CD4-positive, alpha-beta T cell treated with Interferon alpha-2 for 1 hour (primary cell): ENCODE data around the gene GRK5.
A peak's percentile ranks its signal among the peaks of the same experiment; 100 is the strongest.

ENCODE experiments used
- DNase-seq, 2 donors: peaks; one replicate each; pipeline ENCODE4 v3.0.0-alpha.2; 2020 to 2022

Gene GRK5

GRCh38 chr10:119199231-119199992 lies 8.0 kb upstream of the GRK5 start:
- peak; percentile 57 to 66 for DNase-seq

- no peak for DNase-seq
Observed at GRCh38 chr10:119201233-119201632, 6.1 kb upstream of the GRK5 start.

GRCh38 chr10:119203006-119203405 lies 4.4 kb upstream of the GRK5 start:
- no peak for DNase-seq

GRCh38 chr10:119205894-119206602 lies 1.3 kb upstream of the GRK5 start:
- peak; percentile 25 to 51 for DNase-seq

- DNase-seq = peak; percentile 67 to 77
Observed at GRCh38 chr10:119206603-119207365, 587 bp upstream of the GRK5 start.

- peak in 1 of 2 donors; percentile 14 for DNase-seq
Observed at GRCh38 chr10:119207713-119208552, 562 bp downstream of the GRK5 start.

- DNase-seq = no peak
Observed at GRCh38 chr10:119208553-119208940, 1.2 kb downstream of the GRK5 start.

GRCh38 chr10:119209035-119209735 lies 1.8 kb downstream of the GRK5 start:
- peak; percentile 42 to 62 for DNase-seq

- no peak for DNase-seq
Observed at GRCh38 chr10:119209736-119210355, 2.5 kb downstream of the GRK5 start.

GRCh38 chr10:119210633-119211032 lies 3.3 kb downstream of the GRK5 start:
- DNase-seq = no peak

GRCh38 chr10:119211176-119211575 lies 3.8 kb downstream of the GRK5 start:
- no peak for DNase-seq

GRCh38 chr10:119211625-119212441 lies 4.5 kb downstream of the GRK5 start:
- DNase-seq = peak in 1 of 2 donors; percentile 55

- DNase-seq = no peak
Observed at GRCh38 chr10:119215371-119215770, 8.0 kb downstream of the GRK5 start.

GRCh38 chr10:119216127-119216526 lies 8.8 kb downstream of the GRK5 start:
- DNase-seq = no peak

- no peak for DNase-seq
Observed at GRCh38 chr10:119217401-119217800, 10.0 kb downstream of the GRK5 start.

- no peak for DNase-seq
Observed at GRCh38 chr10:119217991-119218490, 10.7 kb downstream of the GRK5 start.

GRCh38 chr10:119219871-119220270 lies 12.5 kb downstream of the GRK5 start:
- no peak for DNase-seq

- no peak for DNase-seq
Observed at GRCh38 chr10:119221201-119221600, 13.8 kb downstream of the GRK5 start.

- DNase-seq = no peak
Observed at GRCh38 chr10:119221666-119222065, 14.3 kb downstream of the GRK5 start.

GRCh38 chr10:119222537-119222936 lies 15.2 kb downstream of the GRK5 start:
- DNase-seq = no peak
